Stimulated activated CD4-positive, alpha-beta T cell treated with anti-CD3 and anti-CD28 coated beads, Interleukin-4, amount 100 ng/mL, for 4 hours (primary cell): ENCODE results near the gene CLN5.
"Not testable (repeated sequence)": the region's sequence is repeated elsewhere in the genome, so short reads cannot be mapped to it uniquely, and the experiment has no call there.

Experiments used
- DNase-seq, 2 experiments: peaks; one replicate each; pipeline ENCODE4 v3.0.0-alpha.2; 2020

Gene CLN5

GRCh38 chr13:76991796-76992547 lies at the start of gene CLN5:
TSS of gene CLN5 (plus strand) at chr13:76992081. CDS start at chr13:76992099, 18 bp downstream.
- peak; percentile 90 to 94 for DNase-seq

GRCh38 chr13:76942363-76942762 lies 49.5 kb upstream of the CLN5 start:
- no peak for DNase-seq

GRCh38 chr13:76943646-76944045 lies 48.2 kb upstream of the CLN5 start:
- no peak for DNase-seq

GRCh38 chr13:76944456-76944855 lies 47.4 kb upstream of the CLN5 start:
- no peak for DNase-seq

GRCh38 chr13:76948149-76948548 lies 43.7 kb upstream of the CLN5 start, which contains the start of gene ACOD1:
TSS of gene ACOD1 (plus strand) at chr13:76948511. CDS start at chr13:76948559, 48 bp downstream.
- no peak for DNase-seq

GRCh38 chr13:76950101-76950500 lies 41.8 kb upstream of the CLN5 start:
- DNase-seq = no peak

- no peak for DNase-seq
Measured at GRCh38 chr13:76953968-76954367, 37.9 kb upstream of the CLN5 start.

GRCh38 chr13:76954538-76954937 lies 37.3 kb upstream of the CLN5 start:
- DNase-seq = no peak

GRCh38 chr13:76955193-76955592 lies 36.7 kb upstream of the CLN5 start:
- DNase-seq = no peak

- DNase-seq = no peak
Measured at GRCh38 chr13:76955661-76956060, 36.2 kb upstream of the CLN5 start.

GRCh38 chr13:76958841-76959432 lies 32.9 kb upstream of the CLN5 start:
- DNase-seq = no peak

GRCh38 chr13:76959734-76960133 lies 32.1 kb upstream of the CLN5 start:
- DNase-seq = not testable (repeated sequence)

GRCh38 chr13:76965759-76966421 lies 26.0 kb upstream of the CLN5 start:
- DNase-seq = no peak

- no peak for DNase-seq
Measured at GRCh38 chr13:76967031-76967430, 24.9 kb upstream of the CLN5 start.

- DNase-seq = no peak
Measured at GRCh38 chr13:76968041-76968440, 23.8 kb upstream of the CLN5 start.

- no peak for DNase-seq
Measured at GRCh38 chr13:76969488-76970365, 22.2 kb upstream of the CLN5 start.

- DNase-seq = no peak
Measured at GRCh38 chr13:76971215-76971614, 20.7 kb upstream of the CLN5 start.

GRCh38 chr13:76971851-76972829 lies 19.7 kb upstream of the CLN5 start:
- no peak for DNase-seq

GRCh38 chr13:76973920-76974617 lies 17.8 kb upstream of the CLN5 start:
- no peak for DNase-seq

- DNase-seq = no peak
Measured at GRCh38 chr13:76974618-76974975, 17.3 kb upstream of the CLN5 start.

GRCh38 chr13:76975863-76976262 lies 16.0 kb upstream of the CLN5 start:
- DNase-seq = no peak
